ENCODE data around the gene CABP4.
"Not testable (repeated sequence)": the region's sequence is repeated elsewhere in the genome, so short reads cannot be mapped to it uniquely, and the experiment has no call there.

Gene CABP4

GRCh38 chr11:67453816-67454732, 1.1 kb upstream of the CABP4 start:
- no peak for DNase-seq (ENCODE audit: low spot score)

- no peak for DNase-seq (ENCODE audit: low spot score)
Measured at GRCh38 chr11:67456068-67456705, 1.0 kb downstream of the CABP4 start.

- no peak for DNase-seq (ENCODE audit: low spot score)
Measured at GRCh38 chr11:67457453-67457852, 2.3 kb downstream of the CABP4 start.

GRCh38 chr11:67458266-67458665, 3.1 kb downstream of the CABP4 start:
- no peak for DNase-seq (ENCODE audit: low spot score)

DNA sequence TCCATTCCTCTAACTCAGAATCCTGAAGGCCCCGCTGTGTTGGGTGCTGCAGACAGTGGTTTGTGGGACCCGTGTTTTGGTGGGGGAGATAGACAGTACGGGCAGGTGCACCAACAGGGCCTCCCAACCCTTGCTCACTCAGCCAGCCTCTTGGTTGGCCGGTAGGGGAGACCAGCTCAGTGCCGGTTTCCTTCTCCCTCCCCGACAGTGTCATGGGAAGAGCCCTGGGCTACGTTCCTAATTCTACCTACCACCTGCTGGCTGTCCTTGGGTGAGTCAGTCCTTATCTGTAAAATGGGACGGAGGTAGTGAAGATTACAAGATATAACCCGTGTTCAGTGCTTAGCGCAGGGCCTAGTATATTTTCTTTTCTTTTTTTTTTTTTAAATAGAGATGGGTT, 8.0 kb downstream of the CABP4 start:
- DNase-seq (ENCODE audit: low spot score), result no peak

GRCh38 chr11:67463680-67464410, 8.7 kb downstream of the CABP4 start:
- peak; percentile 91 for DNase-seq (ENCODE audit: low spot score)

GRCh38 chr11:67464411-67465188, 9.4 kb downstream of the CABP4 start:
- DNase-seq (ENCODE audit: low spot score), result peak; percentile 96

GRCh38 chr11:67465189-67465510, 10.0 kb downstream of the CABP4 start:
- no peak for DNase-seq (ENCODE audit: low spot score)

DNA sequence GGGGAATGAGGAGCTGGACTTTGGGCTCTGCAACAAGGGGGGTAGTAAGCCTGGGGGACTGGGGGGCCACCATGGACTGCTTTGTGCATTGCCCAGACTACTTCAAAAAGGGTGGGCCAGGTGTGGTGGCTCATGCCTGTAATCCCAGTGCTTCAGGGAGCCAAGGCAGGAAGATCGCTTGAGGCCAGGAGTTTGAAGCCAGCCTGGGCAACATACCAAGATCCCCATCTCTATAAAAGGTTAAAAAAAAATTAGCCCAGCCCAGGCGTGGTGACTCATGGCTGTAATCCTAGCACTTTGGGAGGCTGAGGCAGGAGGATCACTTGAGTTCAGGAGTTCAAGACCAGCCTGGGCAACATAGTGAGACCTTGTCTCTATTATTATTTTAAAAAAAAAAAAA, 10.4 kb downstream of the CABP4 start:
- DNase-seq (ENCODE audit: low spot score), result not testable (repeated sequence)

- DNase-seq (ENCODE audit: low spot score), result no peak
Measured at GRCh38 chr11:67466367-67466766, 11.2 kb downstream of the CABP4 start.

GRCh38 chr11:67466962-67467771, 12.0 kb downstream of the CABP4 start:
- DNase-seq (ENCODE audit: low spot score), result no peak

DNA sequence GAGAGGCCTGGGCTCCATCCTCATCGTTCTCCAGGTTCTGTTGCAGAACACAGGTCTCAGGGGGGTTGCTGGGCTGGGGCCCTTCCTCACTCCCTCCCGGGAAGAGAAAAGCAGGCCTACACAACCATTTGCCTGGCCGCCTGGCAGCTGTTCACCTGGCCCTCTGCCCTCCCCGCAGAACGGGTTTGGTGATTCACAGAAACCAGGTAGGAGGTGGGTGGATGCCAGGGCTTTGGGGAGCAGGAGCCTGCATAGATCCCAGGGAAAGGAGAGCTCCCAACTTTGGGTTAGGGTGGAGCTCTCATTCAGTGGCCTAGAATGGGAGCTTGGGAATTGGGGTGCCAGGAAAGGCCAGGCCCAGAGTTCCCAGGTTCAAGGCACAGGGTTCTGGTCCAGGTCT, 12.9 kb downstream of the CABP4 start:
- DNase-seq (ENCODE audit: low spot score), result peak; percentile 52

DNA sequence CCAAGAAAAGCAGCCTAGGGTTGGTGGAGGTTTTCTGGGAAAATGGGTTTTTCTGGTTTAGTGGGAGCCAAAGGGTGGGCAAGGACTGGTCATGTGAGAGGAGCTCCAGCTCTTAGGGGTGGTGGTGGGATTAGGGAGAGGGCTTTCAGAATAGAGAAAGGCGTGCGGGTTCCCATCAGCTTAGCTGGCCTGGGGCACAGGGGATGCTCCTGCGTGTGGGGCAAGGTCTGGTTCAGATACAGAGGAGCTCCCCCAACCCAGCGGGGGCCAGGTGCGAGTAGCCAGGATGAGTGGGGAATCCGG, 13.3 kb downstream of the CABP4 start:
- DNase-seq (ENCODE audit: low spot score), result no peak

DNA sequence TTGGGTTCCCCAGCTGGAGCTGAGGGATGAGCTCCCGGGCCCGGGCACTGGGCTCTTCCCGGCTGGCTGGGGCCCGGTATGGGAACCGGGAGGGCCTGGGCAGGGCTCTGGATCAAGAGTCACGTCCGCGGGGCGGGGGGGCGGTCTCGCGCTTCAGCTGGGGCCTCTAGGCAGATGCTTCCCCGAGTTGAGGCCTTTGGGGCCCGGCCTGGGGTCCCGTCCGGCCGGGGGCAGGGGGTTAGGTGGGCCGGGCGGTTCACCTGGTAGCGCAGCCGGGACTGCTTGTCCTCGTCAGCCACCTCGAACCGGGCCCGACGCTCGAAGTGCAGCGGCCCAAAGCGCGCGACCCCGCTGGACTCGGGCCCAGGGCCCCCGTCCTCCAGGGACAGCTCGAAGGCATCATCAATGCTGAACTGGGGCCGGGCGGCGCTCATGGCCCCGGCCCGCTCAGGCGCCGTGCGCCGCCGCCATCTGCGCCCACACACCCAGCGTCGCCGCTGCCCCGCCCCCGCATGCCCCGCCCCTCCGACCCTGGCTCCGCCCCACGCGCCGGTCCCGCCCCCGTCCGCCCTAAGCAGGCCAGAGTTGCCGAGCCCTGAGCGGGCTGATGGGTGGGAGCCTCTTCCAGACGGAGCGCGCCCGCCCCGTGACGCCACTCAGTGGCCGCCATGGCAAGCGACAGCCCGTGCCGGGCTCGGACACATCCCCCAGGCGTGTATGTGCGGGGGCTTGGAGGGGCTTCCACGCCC, 13.8 kb downstream of the CABP4 start, which contains the start of gene TMEM134:
TMEM134 (minus strand) TSS at position 493 of the 749 bp plus-strand sequence; CDS start at position 434, 59 bp downstream.
- peak; percentile 92 for DNase-seq (ENCODE audit: low spot score)

DNA sequence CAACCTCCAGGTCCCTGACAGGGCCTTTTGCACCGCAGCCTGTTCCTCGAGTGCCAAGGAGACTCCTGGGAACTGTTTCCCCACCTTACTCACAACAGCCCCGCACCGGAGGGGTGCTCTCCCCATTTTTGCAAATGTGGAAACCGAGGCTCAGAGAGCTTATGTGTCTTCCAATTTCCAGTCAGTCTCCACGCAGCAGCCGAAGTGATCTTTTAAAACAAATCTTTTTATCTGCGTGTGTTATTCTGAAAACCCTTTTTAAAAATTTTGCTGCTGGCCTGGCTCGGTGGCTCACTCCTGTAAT, 14.3 kb downstream of the CABP4 start:
- DNase-seq (ENCODE audit: low spot score), result no peak

DNA sequence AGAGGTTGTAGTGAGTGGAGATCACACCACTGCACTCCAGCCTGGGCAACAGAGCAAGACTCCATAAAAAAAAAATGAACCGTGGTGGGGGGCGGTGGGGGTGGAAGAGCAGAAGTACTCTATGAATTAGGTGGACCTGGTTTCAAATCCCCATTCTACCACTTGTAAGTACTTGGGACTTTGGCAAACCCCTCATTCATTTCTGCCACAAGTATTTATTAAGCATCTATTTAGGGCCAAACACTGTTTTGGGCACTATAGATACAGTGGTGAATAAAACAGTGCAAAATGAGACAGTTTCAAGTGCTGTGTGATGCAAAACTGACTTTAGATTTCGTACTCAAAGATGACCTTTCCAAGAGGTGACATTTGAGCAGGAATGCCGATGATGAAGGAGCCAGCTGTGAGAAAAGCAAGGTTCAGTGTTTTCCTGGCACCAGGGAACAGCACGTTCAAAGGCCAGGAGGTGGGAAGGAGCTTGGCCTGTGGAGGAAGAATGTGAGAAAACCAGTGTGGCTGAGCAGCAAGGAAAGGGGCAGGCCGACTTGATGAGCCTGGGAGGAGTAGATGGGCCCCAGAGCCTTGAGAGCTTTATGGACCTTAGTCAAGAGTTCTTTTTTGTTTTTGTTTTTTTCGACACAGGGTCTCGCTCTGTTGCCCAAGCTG, 15.3 kb downstream of the CABP4 start:
- no peak for DNase-seq (ENCODE audit: low spot score)

GRCh38 chr11:67472882-67473281, 17.7 kb downstream of the CABP4 start:
- DNase-seq (ENCODE audit: low spot score), result no peak

DNA sequence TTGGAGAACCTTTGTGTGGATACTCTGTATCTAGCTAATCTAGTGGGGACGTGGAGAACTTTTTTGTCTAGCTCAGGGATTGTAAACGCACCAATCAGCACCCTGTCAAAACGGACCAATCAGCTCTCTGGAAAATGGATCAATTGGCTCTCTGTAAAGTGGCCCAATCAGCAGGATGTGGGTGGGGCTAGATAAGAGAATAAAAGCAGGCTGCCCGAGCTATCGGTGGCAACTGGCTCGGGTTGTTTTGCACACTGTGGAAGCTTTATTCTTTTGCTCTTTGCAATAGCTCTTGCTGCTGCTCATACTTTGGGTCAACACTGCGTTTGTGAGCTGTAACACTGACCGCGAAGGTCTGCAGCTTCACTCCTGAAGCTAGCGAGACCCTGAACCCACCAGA, 21.5 kb downstream of the CABP4 start:
- DNase-seq (ENCODE audit: low spot score), result not testable (repeated sequence)

GRCh38 chr11:67477344-67478050, 22.3 kb downstream of the CABP4 start:
- not testable (repeated sequence) for DNase-seq (ENCODE audit: low spot score)
